HEK293 (cell line): Measurements from ENCODE around the gene OR2AE1.

ENCODE experiments used
- BCL11B ChIP-seq: fragments of 450-650 bp; formaldehyde crosslinking; IDR thresholded peaks from 2 replicates; pipeline ENCODE4 v1.5.1; 2016; ENCODE audit warnings: low read depth, missing biosample characterization, missing genetic modification characterization
- HOXD13 ChIP-seq: sonication (generic); formaldehyde crosslinking; IDR thresholded peaks from 2 replicates; pipeline ENCODE4 v1.8.0; 2022; ENCODE audit warnings: missing genetic modification reagents, borderline replicate concordance
- KLF7 ChIP-seq: fragments of 450-650 bp; formaldehyde crosslinking; IDR thresholded peaks from 2 replicates; pipeline ENCODE4 v1.5.1; 2016; ENCODE audit warnings: missing biosample characterization, missing genetic modification characterization, borderline replicate concordance
- MZF1 ChIP-seq: fragments of 450-650 bp; formaldehyde crosslinking; IDR thresholded peaks from 2 replicates; pipeline ENCODE4 v1.5.1; 2017; ENCODE audit warnings: missing biosample characterization, missing genetic modification characterization, borderline replicate concordance
- OSR2 ChIP-seq: fragments of 450-650 bp; formaldehyde crosslinking; IDR thresholded peaks from 2 replicates; pipeline ENCODE4 v1.5.1; 2016; ENCODE audit warnings: missing biosample characterization, missing genetic modification characterization
- SCRT2 ChIP-seq: fragments of 450-650 bp; formaldehyde crosslinking; IDR thresholded peaks from 2 replicates; pipeline ENCODE4 v1.5.1; 2016; ENCODE audit warnings: missing biosample characterization, missing genetic modification characterization
- SP2 ChIP-seq: fragments of 450-650 bp; formaldehyde crosslinking; IDR thresholded peaks from 2 replicates; pipeline ENCODE4 v1.5.1; 2016; ENCODE audit warnings: missing biosample characterization, missing genetic modification characterization
- ZNF114 ChIP-seq: fragments of 450-650 bp; formaldehyde crosslinking; IDR thresholded peaks from 2 replicates; pipeline ENCODE4 v1.5.0; 2017; ENCODE audit warnings: missing biosample characterization, missing genetic modification characterization
- ZNF214 ChIP-seq: fragments of 450-650 bp; formaldehyde crosslinking; IDR thresholded peaks from 2 replicates; pipeline ENCODE4 v1.5.1; 2017; ENCODE audit warnings: missing biosample characterization, mild to moderate bottlenecking, missing genetic modification characterization, borderline replicate concordance
- ZNF223 ChIP-seq: fragments of 450-650 bp; formaldehyde crosslinking; IDR thresholded peaks from 2 replicates; pipeline ENCODE4 v1.5.1; 2016; ENCODE audit warnings: missing biosample characterization, missing genetic modification characterization
- ZNF266 ChIP-seq: fragments of 450-650 bp; formaldehyde crosslinking; IDR thresholded peaks from 2 replicates; pipeline ENCODE4 v1.5.1; 2016; ENCODE audit warnings: missing biosample characterization, missing genetic modification characterization, low read depth
- ZNF274 ChIP-seq, 2 experiments: fragments of 200-500 bp in 1 of 2; fragments of 450-650 bp in 1 of 2; sonication (Bioruptor generic) in 1 of 2; formaldehyde crosslinking in 1 of 2; IDR thresholded peaks; 2 replicates each; pipeline versions ENCODE4 v1.5.1 to v1.6.1; 2014 to 2016; ENCODE audit warnings: borderline replicate concordance in 1 of 2, inconsistent platforms in 1 of 2, low read length in 1 of 2, missing biosample characterization in 1 of 2, missing genetic modification characterization in 1 of 2
- ZNF416 ChIP-seq: fragments of 450-650 bp; formaldehyde crosslinking; IDR thresholded peaks from 2 replicates; pipeline ENCODE4 v1.5.1; 2016; ENCODE audit warnings: missing biosample characterization, missing genetic modification characterization
- ZNF549 ChIP-seq: fragments of 450-650 bp; IDR thresholded peaks from 2 replicates; pipeline ENCODE4 v1.5.1; 2018; ENCODE audit warnings: missing biosample characterization, missing genetic modification characterization, mild to moderate bottlenecking, inconsistent platforms, moderate library complexity
- ZNF585B ChIP-seq: fragments of 450-650 bp; formaldehyde crosslinking; IDR thresholded peaks from 2 replicates; pipeline ENCODE4 v1.5.1; 2016; ENCODE audit warnings: missing biosample characterization, missing genetic modification characterization
- ZNF670 ChIP-seq: fragments of 450-650 bp; formaldehyde crosslinking; IDR thresholded peaks from 2 replicates; pipeline ENCODE4 v1.5.1; 2016; ENCODE audit warnings: missing biosample characterization, missing genetic modification characterization, low read depth
- ZNF747 ChIP-seq: fragments of 450-650 bp; formaldehyde crosslinking; IDR thresholded peaks from 2 replicates; pipeline ENCODE4 v1.5.1; 2016; ENCODE audit warnings: missing biosample characterization, missing genetic modification characterization
- ZXDB ChIP-seq: fragments of 450-650 bp; formaldehyde crosslinking; IDR thresholded peaks from 2 replicates; pipeline ENCODE4 v1.5.1; 2016; ENCODE audit warnings: missing biosample characterization, missing genetic modification characterization
- TF ChIP-seq, protein P1 (sequence below): fragments of 450-650 bp; formaldehyde crosslinking; IDR thresholded peaks from 2 replicates; pipeline ENCODE4 v1.5.1; 2017; ENCODE audit warnings: missing biosample characterization, missing genetic modification characterization
- TF ChIP-seq, protein P2 (sequence below): fragments of 450-650 bp; formaldehyde crosslinking; IDR thresholded peaks from 2 replicates; pipeline ENCODE4 v1.5.1; 2016; ENCODE audit warnings: missing biosample characterization, missing genetic modification characterization
- TF ChIP-seq, protein P3 (sequence below): fragments of 450-650 bp; formaldehyde crosslinking; IDR thresholded peaks from 2 replicates; pipeline ENCODE4 v1.5.1; 2017; ENCODE audit warnings: missing biosample characterization, missing genetic modification characterization
- TF ChIP-seq, protein P4 (sequence below): fragments of 450-650 bp; formaldehyde crosslinking; IDR thresholded peaks from 2 replicates; pipeline ENCODE4 v1.5.1; 2016; ENCODE audit warnings: missing biosample characterization, missing genetic modification characterization
- TF ChIP-seq, protein P5 (sequence below): fragments of 450-650 bp; formaldehyde crosslinking; optimal IDR thresholded peaks from 2 replicates; pipeline ENCODE3; 2016; ENCODE audit warnings: missing biosample characterization, mild to moderate bottlenecking, missing genetic modification characterization
- TF ChIP-seq, protein P6 (sequence below): sonication (generic); formaldehyde crosslinking; IDR thresholded peaks from 2 replicates; pipeline ENCODE4 v1.8.1; 2022; ENCODE audit warnings: mild to moderate bottlenecking, moderate library complexity, missing genetic modification reagents

Gene OR2AE1

DNA sequence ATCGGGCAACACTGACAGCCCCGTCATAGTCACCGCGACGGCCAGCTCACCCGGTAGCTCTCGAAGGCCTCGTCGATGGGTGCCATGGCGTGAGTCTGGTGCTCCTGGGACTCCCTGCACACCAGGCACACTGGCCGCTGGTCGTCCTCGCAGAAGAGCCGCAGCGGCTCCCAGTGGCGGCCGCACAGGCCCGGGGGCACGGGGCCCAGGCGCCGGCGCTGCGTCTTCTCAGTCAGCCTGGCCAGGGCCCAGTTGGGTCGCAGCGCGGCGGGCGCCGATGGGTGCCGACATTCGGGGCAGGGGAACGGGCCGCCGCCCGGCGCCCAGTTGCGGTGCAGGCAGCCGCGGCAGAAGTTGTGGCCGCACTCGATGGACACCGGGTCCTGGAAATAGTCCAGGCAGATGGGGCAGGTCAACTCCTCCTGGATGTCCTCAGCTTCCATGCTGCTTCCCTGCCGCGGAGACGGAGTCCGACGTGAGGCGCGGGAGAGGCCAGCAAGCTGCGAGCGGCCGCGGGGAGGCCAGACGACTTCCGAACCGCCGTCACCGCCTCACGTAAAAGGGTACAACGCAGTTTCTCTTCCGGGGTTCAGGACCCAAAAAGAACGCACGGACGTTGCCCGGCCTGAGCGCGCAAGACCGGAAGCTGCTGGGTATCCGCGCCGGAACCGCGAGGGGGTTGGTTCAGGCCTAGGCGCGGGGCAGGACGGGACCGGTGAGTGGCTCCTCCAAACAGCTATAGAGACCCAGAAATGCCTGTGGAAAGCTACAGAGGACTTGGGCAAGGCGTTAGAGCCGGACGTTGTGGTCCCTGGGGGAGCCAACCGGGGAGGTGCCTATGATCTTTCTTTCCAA is 42.4 kb upstream of the OR2AE1 start, which contains the start of gene TRIM4 (continued):
- TF ChIP-seq BCL11B (tag by site-specific recombination) (no peak), ZNF549 (tag by site-specific recombination) (no peak), ZNF747 (tag by site-specific recombination) (no peak), OSR2 (tag by site-specific recombination) (no peak), SP2 (tag by site-specific recombination) (peak; percentile 81), ZNF266 (no peak), HOXD13 (CRISPR knock-in tag) (no peak), KLF7 (tag by site-specific recombination) (no peak), ZNF416 (tag by site-specific recombination) (no peak), ZNF214 (tag by site-specific recombination) (no peak), ZNF223 (tag by site-specific recombination) (peak; percentile 80; the same call in 1 of the 2 replicates), ZNF670 (tag by site-specific recombination) (no peak), SCRT2 (no peak), ZNF585B (tag by site-specific recombination) (no peak), MZF1 (no peak), ZNF274 (IDR thresholded peaks at IDR 0.05; ENCODE audit: low read length) (no peak), ZNF274 (tag by site-specific recombination; IDR thresholded peaks at IDR 0.05; ENCODE audit: borderline replicate concordance) (no peak), ZXDB (peak; percentile 78), ZNF114 (no peak)
- TF ChIP-seq, protein P1, sequence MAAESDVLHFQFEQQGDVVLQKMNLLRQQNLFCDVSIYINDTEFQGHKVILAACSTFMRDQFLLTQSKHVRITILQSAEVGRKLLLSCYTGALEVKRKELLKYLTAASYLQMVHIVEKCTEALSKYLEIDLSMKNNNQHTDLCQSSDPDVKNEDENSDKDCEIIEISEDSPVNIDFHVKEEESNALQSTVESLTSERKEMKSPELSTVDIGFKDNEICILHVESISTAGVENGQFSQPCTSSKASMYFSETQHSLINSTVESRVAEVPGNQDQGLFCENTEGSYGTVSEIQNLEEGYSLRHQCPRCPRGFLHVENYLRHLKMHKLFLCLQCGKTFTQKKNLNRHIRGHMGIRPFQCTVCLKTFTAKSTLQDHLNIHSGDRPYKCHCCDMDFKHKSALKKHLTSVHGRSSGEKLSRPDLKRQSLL: peak; percentile 74
- TF ChIP-seq, protein P2, sequence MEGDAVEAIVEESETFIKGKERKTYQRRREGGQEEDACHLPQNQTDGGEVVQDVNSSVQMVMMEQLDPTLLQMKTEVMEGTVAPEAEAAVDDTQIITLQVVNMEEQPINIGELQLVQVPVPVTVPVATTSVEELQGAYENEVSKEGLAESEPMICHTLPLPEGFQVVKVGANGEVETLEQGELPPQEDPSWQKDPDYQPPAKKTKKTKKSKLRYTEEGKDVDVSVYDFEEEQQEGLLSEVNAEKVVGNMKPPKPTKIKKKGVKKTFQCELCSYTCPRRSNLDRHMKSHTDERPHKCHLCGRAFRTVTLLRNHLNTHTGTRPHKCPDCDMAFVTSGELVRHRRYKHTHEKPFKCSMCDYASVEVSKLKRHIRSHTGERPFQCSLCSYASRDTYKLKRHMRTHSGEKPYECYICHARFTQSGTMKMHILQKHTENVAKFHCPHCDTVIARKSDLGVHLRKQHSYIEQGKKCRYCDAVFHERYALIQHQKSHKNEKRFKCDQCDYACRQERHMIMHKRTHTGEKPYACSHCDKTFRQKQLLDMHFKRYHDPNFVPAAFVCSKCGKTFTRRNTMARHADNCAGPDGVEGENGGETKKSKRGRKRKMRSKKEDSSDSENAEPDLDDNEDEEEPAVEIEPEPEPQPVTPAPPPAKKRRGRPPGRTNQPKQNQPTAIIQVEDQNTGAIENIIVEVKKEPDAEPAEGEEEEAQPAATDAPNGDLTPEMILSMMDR (tag by site-specific recombination): peak; percentile 58
- TF ChIP-seq, protein P3, sequence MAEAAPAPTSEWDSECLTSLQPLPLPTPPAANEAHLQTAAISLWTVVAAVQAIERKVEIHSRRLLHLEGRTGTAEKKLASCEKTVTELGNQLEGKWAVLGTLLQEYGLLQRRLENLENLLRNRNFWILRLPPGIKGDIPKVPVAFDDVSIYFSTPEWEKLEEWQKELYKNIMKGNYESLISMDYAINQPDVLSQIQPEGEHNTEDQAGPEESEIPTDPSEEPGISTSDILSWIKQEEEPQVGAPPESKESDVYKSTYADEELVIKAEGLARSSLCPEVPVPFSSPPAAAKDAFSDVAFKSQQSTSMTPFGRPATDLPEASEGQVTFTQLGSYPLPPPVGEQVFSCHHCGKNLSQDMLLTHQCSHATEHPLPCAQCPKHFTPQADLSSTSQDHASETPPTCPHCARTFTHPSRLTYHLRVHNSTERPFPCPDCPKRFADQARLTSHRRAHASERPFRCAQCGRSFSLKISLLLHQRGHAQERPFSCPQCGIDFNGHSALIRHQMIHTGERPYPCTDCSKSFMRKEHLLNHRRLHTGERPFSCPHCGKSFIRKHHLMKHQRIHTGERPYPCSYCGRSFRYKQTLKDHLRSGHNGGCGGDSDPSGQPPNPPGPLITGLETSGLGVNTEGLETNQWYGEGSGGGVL: no peak
- TF ChIP-seq, protein P4, sequence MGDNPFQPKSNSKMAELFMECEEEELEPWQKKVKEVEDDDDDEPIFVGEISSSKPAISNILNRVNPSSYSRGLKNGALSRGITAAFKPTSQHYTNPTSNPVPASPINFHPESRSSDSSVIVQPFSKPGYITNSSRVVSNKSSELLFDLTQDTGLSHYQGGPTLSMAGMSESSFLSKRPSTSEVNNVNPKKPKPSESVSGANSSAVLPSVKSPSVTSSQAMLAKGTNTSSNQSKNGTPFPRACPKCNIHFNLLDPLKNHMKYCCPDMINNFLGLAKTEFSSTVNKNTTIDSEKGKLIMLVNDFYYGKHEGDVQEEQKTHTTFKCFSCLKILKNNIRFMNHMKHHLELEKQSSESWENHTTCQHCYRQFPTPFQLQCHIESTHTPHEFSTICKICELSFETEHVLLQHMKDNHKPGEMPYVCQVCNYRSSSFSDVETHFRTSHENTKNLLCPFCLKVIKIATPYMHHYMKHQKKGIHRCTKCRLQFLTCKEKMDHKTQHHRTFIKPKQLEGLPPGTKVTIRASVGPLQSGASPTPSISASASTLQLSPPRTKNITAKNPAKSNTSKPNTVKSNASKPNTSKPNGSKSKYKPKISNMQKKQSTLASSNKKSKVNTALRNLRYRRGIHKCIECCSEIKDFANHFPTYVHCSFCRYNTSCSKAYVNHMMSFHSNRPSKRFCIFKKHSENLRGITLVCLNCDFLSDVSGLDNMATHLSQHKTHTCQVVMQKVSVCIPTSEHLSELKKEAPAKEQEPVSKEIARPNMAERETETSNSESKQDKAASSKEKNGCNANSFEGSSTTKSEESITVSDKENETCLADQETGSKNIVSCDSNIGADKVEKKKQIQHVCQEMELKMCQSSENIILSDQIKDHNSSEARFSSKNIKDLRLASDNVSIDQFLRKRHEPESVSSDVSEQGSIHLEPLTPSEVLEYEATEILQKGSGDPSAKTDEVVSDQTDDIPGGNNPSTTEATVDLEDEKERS (tag by site-specific recombination): no peak
- TF ChIP-seq, protein P5, sequence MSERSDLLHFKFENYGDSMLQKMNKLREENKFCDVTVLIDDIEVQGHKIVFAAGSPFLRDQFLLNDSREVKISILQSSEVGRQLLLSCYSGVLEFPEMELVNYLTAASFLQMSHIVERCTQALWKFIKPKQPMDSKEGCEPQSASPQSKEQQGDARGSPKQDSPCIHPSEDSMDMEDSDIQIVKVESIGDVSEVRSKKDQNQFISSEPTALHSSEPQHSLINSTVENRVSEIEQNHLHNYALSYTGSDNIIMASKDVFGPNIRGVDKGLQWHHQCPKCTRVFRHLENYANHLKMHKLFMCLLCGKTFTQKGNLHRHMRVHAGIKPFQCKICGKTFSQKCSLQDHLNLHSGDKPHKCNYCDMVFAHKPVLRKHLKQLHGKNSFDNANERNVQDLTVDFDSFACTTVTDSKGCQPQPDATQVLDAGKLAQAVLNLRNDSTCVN: peak; percentile 74
- TF ChIP-seq, protein P6, sequence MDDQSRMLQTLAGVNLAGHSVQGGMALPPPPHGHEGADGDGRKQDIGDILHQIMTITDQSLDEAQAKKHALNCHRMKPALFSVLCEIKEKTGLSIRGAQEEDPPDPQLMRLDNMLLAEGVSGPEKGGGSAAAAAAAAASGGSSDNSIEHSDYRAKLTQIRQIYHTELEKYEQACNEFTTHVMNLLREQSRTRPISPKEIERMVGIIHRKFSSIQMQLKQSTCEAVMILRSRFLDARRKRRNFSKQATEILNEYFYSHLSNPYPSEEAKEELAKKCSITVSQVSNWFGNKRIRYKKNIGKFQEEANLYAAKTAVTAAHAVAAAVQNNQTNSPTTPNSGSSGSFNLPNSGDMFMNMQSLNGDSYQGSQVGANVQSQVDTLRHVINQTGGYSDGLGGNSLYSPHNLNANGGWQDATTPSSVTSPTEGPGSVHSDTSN (CRISPR knock-in tag): peak; percentile 38; the same call in 1 of the 2 replicates
